Measurements from ENCODE around the gene NBAS.
"Not testable (repeated sequence)": the region's sequence is repeated elsewhere in the genome, so short reads cannot be mapped to it uniquely, and the experiment has no call there.

DNA sequence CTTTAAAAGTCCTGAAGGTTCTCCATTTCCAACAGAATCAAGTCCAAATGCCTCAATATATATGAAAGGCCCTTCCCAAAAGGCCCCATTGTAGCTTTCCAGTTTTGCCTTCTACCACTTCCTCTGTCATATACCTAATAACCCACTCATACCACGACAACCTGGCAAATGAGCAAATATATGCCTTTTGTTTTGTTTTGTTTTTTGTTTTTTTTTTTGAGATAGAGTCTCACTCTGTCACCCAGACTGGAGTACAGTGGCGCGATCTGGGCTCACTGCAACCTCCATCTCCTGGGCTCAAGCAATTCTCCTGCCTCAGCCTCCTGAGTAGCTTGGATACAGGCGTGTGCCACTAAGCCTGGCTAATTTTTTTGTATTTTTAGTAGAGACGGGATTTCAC is 20.6 kb downstream of the NBAS start:
- not testable (repeated sequence) for TF ChIP-seq POLR2A (IDR thresholded peaks at IDR 0.05; ENCODE audit: low read depth, low read length); JUN (IDR thresholded peaks at IDR 0.05; ENCODE audit: borderline replicate concordance, insufficient read depth, insufficient read length, low read depth); EZH2 (IDR thresholded peaks at IDR 0.05; ENCODE audit: borderline replicate concordance, low read depth, low read length, severe bottlenecking); POLR2AphosphoS5 (IDR thresholded peaks at IDR 0.05; ENCODE audit: insufficient read depth, low read depth, low read length)
- TF ChIP-seq, protein P1, sequence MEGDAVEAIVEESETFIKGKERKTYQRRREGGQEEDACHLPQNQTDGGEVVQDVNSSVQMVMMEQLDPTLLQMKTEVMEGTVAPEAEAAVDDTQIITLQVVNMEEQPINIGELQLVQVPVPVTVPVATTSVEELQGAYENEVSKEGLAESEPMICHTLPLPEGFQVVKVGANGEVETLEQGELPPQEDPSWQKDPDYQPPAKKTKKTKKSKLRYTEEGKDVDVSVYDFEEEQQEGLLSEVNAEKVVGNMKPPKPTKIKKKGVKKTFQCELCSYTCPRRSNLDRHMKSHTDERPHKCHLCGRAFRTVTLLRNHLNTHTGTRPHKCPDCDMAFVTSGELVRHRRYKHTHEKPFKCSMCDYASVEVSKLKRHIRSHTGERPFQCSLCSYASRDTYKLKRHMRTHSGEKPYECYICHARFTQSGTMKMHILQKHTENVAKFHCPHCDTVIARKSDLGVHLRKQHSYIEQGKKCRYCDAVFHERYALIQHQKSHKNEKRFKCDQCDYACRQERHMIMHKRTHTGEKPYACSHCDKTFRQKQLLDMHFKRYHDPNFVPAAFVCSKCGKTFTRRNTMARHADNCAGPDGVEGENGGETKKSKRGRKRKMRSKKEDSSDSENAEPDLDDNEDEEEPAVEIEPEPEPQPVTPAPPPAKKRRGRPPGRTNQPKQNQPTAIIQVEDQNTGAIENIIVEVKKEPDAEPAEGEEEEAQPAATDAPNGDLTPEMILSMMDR (IDR thresholded peaks at IDR 0.05; ENCODE audit: extremely low read depth in 1 of 2, insufficient read depth in 1 of 2, low read depth in 1 of 2, low read length in 2 of 2): not testable (repeated sequence)

Measured in endothelial cell of umbilical vein (primary cell).